ENCODE data around the gene ZNF148.

DNA sequence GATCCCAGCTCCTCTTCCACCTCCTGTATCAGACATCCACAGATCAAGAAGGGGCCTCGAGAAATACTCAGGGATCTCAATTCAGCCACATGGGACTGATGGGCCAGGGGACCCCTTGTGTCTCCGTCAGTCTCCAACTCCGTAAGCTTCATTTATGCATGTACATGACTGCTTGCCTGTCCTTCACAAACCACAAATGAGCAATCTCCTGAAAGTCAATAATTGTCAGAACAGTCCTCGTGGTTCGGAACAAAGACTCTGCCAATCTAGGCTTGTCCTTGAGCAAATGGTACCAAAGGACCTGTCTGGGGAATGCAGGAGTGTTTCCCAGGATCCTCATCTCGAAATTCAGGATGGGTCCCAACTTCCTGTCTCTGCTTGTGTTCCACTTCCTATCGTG, 183.4 kb downstream of the ZNF148 start:
- TF ChIP-seq, protein P1, sequence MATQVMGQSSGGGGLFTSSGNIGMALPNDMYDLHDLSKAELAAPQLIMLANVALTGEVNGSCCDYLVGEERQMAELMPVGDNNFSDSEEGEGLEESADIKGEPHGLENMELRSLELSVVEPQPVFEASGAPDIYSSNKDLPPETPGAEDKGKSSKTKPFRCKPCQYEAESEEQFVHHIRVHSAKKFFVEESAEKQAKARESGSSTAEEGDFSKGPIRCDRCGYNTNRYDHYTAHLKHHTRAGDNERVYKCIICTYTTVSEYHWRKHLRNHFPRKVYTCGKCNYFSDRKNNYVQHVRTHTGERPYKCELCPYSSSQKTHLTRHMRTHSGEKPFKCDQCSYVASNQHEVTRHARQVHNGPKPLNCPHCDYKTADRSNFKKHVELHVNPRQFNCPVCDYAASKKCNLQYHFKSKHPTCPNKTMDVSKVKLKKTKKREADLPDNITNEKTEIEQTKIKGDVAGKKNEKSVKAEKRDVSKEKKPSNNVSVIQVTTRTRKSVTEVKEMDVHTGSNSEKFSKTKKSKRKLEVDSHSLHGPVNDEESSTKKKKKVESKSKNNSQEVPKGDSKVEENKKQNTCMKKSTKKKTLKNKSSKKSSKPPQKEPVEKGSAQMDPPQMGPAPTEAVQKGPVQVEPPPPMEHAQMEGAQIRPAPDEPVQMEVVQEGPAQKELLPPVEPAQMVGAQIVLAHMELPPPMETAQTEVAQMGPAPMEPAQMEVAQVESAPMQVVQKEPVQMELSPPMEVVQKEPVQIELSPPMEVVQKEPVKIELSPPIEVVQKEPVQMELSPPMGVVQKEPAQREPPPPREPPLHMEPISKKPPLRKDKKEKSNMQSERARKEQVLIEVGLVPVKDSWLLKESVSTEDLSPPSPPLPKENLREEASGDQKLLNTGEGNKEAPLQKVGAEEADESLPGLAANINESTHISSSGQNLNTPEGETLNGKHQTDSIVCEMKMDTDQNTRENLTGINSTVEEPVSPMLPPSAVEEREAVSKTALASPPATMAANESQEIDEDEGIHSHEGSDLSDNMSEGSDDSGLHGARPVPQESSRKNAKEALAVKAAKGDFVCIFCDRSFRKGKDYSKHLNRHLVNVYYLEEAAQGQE (IDR thresholded peaks at IDR 0.05; ENCODE audit: insufficient read depth in 1 of 2, low read depth in 2 of 2, low read length in 1 of 2) = no peak
- no peak for TF ChIP-seq CTCF (IDR thresholded peaks at IDR 0.05)
- no peak for TF ChIP-seq POLR2AphosphoS5 (IDR thresholded peaks at IDR 0.05; ENCODE audit: low read depth, low read length)
- no peak for TF ChIP-seq SIN3A (IDR thresholded peaks at IDR 0.05; ENCODE audit: borderline replicate concordance, insufficient read depth, low read depth, low read length)
